GM23338 (cell line): ENCODE results near the gene DOK7. TPM values are rescaled to one million over a fixed set of nuclear protein-coding genes. Genes with fewer than 3 reads are reported as not detected.

Experiments
- ATAC-seq: fragments of 200-7000 bp; cut with Tn5 transposase; 3 replicates; pipeline ENCODE4 v1.9.1; 2020
- DNase-seq: peaks from one replicate; pipeline ENCODE4 v3.0.0-alpha.2; 2015; ENCODE audit warnings: low spot score
- H2AFZ ChIP-seq: fragments of 200-600 bp; sonication (generic); 2 replicates; pipeline ENCODE4 v1.8.0; 2016; ENCODE audit warnings: antibody characterized with exemption, mild to moderate bottlenecking, moderate library complexity
- H3F3A ChIP-seq: fragments of 200-600 bp; sonication (generic); replicated peaks from 2 replicates; pipeline ENCODE4 v1.8.0; 2017; ENCODE audit warnings: antibody characterized with exemption, mixed run types, low read depth
- H3K27ac ChIP-seq: fragments of 200-600 bp; sonication (generic); 2 replicates; pipeline ENCODE4 v1.6.1; 2016; ENCODE audit warnings: low read depth
- H3K27me3 ChIP-seq: fragments of 200-600 bp; sonication (generic); 2 replicates; pipeline ENCODE4 v1.8.0; 2016; ENCODE audit warnings: mild to moderate bottlenecking, mixed run types, moderate library complexity; ENCODE audit not compliant: insufficient read depth
- H3K36me3 ChIP-seq: fragments of 200-600 bp; sonication (generic); 2 replicates; pipeline ENCODE4 v1.8.0; 2016; ENCODE audit warnings: mild to moderate bottlenecking; ENCODE audit not compliant: insufficient read depth
- H3K4me1 ChIP-seq: fragments of 200-600 bp; sonication (generic); 2 replicates; pipeline ENCODE4 v1.8.0; 2016; ENCODE audit warnings: mild to moderate bottlenecking, moderate library complexity; ENCODE audit not compliant: insufficient read depth
- H3K4me2 ChIP-seq: fragments of 200-600 bp; sonication (generic); 2 replicates; pipeline ENCODE4 v1.7.1; 2017; ENCODE audit warnings: mixed run types
- H3K4me3 ChIP-seq: fragments of 200-600 bp; sonication (generic); 2 replicates; pipeline ENCODE4 v1.6.1; 2016; ENCODE audit warnings: mixed run types
- H3K79me2 ChIP-seq: fragments of 200-600 bp; sonication (generic); replicated peaks from 2 replicates; pipeline ENCODE4 v1.8.0; 2017; ENCODE audit warnings: mild to moderate bottlenecking; ENCODE audit not compliant: insufficient read depth
- H3K9me2 ChIP-seq: fragments of 200-600 bp; sonication (generic); 2 replicates; pipeline ENCODE4 v1.8.0; 2017; ENCODE audit not compliant: insufficient read depth
- H4K20me1 ChIP-seq: fragments of 200-600 bp; sonication (generic); replicated peaks from 2 replicates; pipeline ENCODE4 v1.8.0; 2017; ENCODE audit warnings: mild to moderate bottlenecking; ENCODE audit not compliant: insufficient read depth
- H3K27ac Mint-ChIP-seq: 2 replicates; pipeline ENCODE4 v1.8.0; 2020; ENCODE audit warnings: inconsistent platforms, mild to moderate bottlenecking, moderate library complexity, mixed read lengths
- H3K27me3 Mint-ChIP-seq: 3 replicates; pipeline ENCODE4 v1.8.0; 2022; ENCODE audit warnings: low read depth, mild to moderate bottlenecking, moderate library complexity, mixed read lengths, inconsistent platforms; ENCODE audit not compliant: insufficient read depth, poor library complexity
- H3K36me3 Mint-ChIP-seq: 3 replicates; pipeline ENCODE4 v1.8.0; 2021; ENCODE audit warnings: low read depth, mild to moderate bottlenecking, inconsistent platforms, moderate library complexity, mixed read lengths
- H3K4me1 Mint-ChIP-seq: 3 replicates; pipeline ENCODE4 v1.8.0; 2020; ENCODE audit warnings: mild to moderate bottlenecking, inconsistent platforms, mixed read lengths
- H3K4me3 Mint-ChIP-seq: 3 replicates; pipeline ENCODE4 v1.8.0; 2021; ENCODE audit warnings: moderate library complexity, mild to moderate bottlenecking, inconsistent platforms, mixed read lengths
- H3K9me3 Mint-ChIP-seq: 3 replicates; pipeline ENCODE4 v1.8.0; 2020; ENCODE audit warnings: moderate library complexity, mild to moderate bottlenecking, inconsistent platforms, mixed read lengths
- CREB1 ChIP-seq: fragments of 250-450 bp; sonication (Bioruptor Pico); IDR thresholded peaks from 2 replicates; pipeline ENCODE4 v1.5.0; 2020; ENCODE audit warnings: low read depth, mild to moderate bottlenecking, moderate library complexity
- EZH2 ChIP-seq: fragments of 200-600 bp; sonication (generic); IDR thresholded peaks from one replicate; pipeline ENCODE4 v1.8.0; 2017; ENCODE audit warnings: antibody characterized with exemption, mild to moderate bottlenecking, low read depth; ENCODE audit not compliant: unreplicated experiment
- JUNB ChIP-seq: IDR thresholded peaks from one replicate; pipeline ENCODE4 v1.6.1; 2016; ENCODE audit warnings: antibody characterized with exemption; ENCODE audit not compliant: unreplicated experiment
- NANOG ChIP-seq: IDR thresholded peaks from 2 replicates; pipeline ENCODE4 v1.6.1; 2016; ENCODE audit warnings: antibody characterized with exemption, borderline replicate concordance
- ZNF114 ChIP-seq: fragments of 250-450 bp; sonication (Bioruptor Pico); IDR thresholded peaks from 2 replicates; pipeline ENCODE4 v1.5.0; 2020; ENCODE audit warnings: mild to moderate bottlenecking, moderate library complexity
- ZNF331 ChIP-seq: fragments of 250-450 bp; sonication (Bioruptor Pico); IDR thresholded peaks from 2 replicates; pipeline ENCODE4 v1.5.0; 2020; ENCODE audit warnings: low read depth, mild to moderate bottlenecking, moderate library complexity
- polyA plus RNA-seq: library from polyadenylated mRNA; unstranded; fragments of >200 nt; fragmentation: Nextera tagmentation; extraction: Ambion mirVana; gene quantifications from 2 replicates; pipeline ENCODE4 v1.2.1, GENCODE V29; 2016
- total RNA-seq: library from RNA; depleted of rRNA; stranded (reverse); fragments of >200 nt; shearing (Covaris generic); gene quantifications from 2 replicates; pipeline ENCODE4 v1.2.3, GENCODE V29; 2014
- TF ChIP-seq, protein P1 (sequence below): fragments of 250-450 bp; sonication (Bioruptor Pico); IDR thresholded peaks from 2 replicates; pipeline ENCODE4 v1.5.0; 2020; ENCODE audit warnings: mild to moderate bottlenecking, moderate library complexity

DOK7 gene
- total and polyA plus RNA-seq, 2 experiments from 2014 or later: 0.34 to 0.52 TPM

- TF ChIP-seq, protein P1, sequence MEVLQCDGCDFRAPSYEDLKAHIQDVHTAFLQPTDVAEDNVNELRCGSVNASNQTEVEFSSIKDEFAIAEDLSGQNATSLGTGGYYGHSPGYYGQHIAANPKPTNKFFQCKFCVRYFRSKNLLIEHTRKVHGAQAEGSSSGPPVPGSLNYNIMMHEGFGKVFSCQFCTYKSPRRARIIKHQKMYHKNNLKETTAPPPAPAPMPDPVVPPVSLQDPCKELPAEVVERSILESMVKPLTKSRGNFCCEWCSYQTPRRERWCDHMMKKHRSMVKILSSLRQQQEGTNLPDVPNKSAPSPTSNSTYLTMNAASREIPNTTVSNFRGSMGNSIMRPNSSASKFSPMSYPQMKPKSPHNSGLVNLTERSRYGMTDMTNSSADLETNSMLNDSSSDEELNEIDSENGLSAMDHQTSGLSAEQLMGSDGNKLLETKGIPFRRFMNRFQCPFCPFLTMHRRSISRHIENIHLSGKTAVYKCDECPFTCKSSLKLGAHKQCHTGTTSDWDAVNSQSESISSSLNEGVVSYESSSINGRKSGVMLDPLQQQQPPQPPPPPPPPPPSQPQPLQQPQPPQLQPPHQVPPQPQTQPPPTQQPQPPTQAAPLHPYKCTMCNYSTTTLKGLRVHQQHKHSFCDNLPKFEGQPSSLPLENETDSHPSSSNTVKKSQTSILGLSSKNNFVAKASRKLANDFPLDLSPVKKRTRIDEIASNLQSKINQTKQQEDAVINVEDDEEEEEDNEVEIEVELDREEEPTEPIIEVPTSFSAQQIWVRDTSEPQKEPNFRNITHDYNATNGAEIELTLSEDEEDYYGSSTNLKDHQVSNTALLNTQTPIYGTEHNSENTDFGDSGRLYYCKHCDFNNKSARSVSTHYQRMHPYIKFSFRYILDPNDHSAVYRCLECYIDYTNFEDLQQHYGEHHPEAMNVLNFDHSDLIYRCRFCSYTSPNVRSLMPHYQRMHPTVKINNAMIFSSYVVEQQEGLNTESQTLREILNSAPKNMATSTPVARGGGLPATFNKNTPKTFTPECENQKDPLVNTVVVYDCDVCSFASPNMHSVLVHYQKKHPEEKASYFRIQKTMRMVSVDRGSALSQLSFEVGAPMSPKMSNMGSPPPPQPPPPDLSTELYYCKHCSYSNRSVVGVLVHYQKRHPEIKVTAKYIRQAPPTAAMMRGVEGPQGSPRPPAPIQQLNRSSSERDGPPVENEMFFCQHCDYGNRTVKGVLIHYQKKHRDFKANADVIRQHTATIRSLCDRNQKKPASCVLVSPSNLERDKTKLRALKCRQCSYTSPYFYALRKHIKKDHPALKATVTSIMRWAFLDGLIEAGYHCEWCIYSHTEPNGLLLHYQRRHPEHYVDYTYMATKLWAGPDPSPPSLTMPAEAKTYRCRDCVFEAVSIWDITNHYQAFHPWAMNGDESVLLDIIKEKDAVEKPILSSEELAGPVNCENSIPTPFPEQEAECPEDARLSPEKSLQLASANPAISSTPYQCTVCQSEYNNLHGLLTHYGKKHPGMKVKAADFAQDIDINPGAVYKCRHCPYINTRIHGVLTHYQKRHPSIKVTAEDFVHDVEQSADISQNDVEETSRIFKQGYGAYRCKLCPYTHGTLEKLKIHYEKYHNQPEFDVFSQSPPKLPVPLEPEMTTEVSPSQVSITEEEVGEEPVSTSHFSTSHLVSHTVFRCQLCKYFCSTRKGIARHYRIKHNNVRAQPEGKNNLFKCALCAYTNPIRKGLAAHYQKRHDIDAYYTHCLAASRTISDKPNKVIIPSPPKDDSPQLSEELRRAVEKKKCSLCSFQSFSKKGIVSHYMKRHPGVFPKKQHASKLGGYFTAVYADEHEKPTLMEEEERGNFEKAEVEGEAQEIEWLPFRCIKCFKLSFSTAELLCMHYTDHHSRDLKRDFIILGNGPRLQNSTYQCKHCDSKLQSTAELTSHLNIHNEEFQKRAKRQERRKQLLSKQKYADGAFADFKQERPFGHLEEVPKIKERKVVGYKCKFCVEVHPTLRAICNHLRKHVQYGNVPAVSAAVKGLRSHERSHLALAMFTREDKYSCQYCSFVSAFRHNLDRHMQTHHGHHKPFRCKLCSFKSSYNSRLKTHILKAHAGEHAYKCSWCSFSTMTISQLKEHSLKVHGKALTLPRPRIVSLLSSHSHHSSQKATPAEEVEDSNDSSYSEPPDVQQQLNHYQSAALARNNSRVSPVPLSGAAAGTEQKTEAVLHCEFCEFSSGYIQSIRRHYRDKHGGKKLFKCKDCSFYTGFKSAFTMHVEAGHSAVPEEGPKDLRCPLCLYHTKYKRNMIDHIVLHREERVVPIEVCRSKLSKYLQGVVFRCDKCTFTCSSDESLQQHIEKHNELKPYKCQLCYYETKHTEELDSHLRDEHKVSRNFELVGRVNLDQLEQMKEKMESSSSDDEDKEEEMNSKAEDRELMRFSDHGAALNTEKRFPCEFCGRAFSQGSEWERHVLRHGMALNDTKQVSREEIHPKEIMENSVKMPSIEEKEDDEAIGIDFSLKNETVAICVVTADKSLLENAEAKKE (CRISPR knock-in tag): no peak
- TF ChIP-seq JUNB (no peak), EZH2 (no peak), NANOG (no peak), CREB1 (CRISPR knock-in tag) (no peak)
Measured at GRCh38 chr4:3416821-3417221, 46.3 kb upstream of the DOK7 start (continued).

GRCh38 chr4:3417448-3417847 lies 45.7 kb upstream of the DOK7 start:
- Histone ChIP-seq H3K36me3 (no peaks in the 10 kb centered on the region), H3K27ac (no peak overlapping the region), H3F3A (no peaks in the 10 kb centered on the region), H3K4me2 (no peak overlapping the region), H3K9me2 (no peaks in the 10 kb centered on the region), H4K20me1 (no peaks in the 10 kb centered on the region), H2AFZ (no peak overlapping the region), H3K4me1 (no peaks in the 10 kb centered on the region), H3K27me3 (no peaks in the 10 kb centered on the region), H3K4me3 (no peak overlapping the region), H3K79me2 (no peaks in the 10 kb centered on the region)
- no peaks in the 10 kb centered on the region for H3K36me3 Mint-ChIP-seq
- H3K27me3 Mint-ChIP-seq: peaks cover 14% of the 10 kb centered on the region
- no peak for ATAC-seq
- H3K9me3 Mint-ChIP-seq: no peaks in the 10 kb centered on the region
- H3K4me3 Mint-ChIP-seq: no peak overlapping the region
- no peak for DNase-seq
- no peak overlapping the region for H3K27ac Mint-ChIP-seq
- peaks cover 4% of the 10 kb centered on the region; the same call in 2 of the 3 replicates for H3K4me1 Mint-ChIP-seq
- no peak for TF ChIP-seq NANOG
- no peak for TF ChIP-seq EZH2
- TF ChIP-seq, protein P1 (CRISPR knock-in tag): no peak
- TF ChIP-seq ZNF114: no peak
- no peak for TF ChIP-seq ZNF331 (CRISPR knock-in tag)
